Peyer's patch (tissue), 4 donors: Measurements from ENCODE around the gene LTBP1.

Source experiments
- POLR2A ChIP-seq, 2 donors: fragments of 450-650 bp; IDR thresholded peaks; one replicate each; pipeline ENCODE4 v1.5.1; 2017; ENCODE audit warnings: antibody characterized with exemption in 2 of 2, mild to moderate bottlenecking in 2 of 2, moderate library complexity in 2 of 2
- TF ChIP-seq, protein P1 (sequence below), 6 experiments: fragments of 450-650 bp in 4 of 6; fragments of 200-600 bp in 2 of 6; sonication (generic) in 1 of 6; IDR thresholded peaks; one replicate each; pipeline ENCODE4 v1.5.1; 2017 to 2019; ENCODE audit warnings: antibody characterized with exemption in 6 of 6, mild to moderate bottlenecking in 3 of 6, moderate library complexity in 1 of 6

DNA sequence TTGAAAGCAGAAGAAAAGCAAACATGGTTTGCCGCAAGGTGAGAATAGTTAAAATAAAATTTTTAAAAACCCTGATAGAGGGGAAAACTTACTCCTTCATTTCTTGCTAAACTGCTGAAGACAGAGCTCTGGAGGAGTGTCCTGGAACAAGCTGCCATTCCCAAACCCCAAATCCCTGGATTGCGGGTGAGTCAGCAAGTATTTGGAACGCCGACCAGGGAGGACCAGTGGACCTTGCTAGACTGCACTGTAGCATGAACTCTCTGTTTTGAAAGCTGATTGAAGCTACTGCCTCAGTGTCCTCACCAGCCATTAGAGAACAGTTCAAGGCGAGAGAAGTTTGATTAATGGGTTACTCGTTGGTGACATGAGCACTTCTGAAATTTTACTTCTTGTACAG, 430.3 kb downstream of the LTBP1 start:
- TF ChIP-seq, protein P1, sequence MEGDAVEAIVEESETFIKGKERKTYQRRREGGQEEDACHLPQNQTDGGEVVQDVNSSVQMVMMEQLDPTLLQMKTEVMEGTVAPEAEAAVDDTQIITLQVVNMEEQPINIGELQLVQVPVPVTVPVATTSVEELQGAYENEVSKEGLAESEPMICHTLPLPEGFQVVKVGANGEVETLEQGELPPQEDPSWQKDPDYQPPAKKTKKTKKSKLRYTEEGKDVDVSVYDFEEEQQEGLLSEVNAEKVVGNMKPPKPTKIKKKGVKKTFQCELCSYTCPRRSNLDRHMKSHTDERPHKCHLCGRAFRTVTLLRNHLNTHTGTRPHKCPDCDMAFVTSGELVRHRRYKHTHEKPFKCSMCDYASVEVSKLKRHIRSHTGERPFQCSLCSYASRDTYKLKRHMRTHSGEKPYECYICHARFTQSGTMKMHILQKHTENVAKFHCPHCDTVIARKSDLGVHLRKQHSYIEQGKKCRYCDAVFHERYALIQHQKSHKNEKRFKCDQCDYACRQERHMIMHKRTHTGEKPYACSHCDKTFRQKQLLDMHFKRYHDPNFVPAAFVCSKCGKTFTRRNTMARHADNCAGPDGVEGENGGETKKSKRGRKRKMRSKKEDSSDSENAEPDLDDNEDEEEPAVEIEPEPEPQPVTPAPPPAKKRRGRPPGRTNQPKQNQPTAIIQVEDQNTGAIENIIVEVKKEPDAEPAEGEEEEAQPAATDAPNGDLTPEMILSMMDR (IDR thresholded peaks at IDR 0.05): no peak
- TF ChIP-seq POLR2A (IDR thresholded peaks at IDR 0.05): no peak
